DND-41 (cell line): ENCODE data around the gene EPB41L5.

ENCODE experiments used
- CTCF ChIP-seq: IDR thresholded peaks from 2 replicates; pipeline ENCODE4 v1.5.1; 2012; ENCODE audit warnings: borderline replicate concordance, low read length, moderate library complexity, mild to moderate bottlenecking; ENCODE audit not compliant: poor library complexity, severe bottlenecking; ENCODE audit errors: extremely low read depth
- EZH2 ChIP-seq: IDR thresholded peaks from 3 replicates; pipeline ENCODE4 v1.6.1; 2012; ENCODE audit warnings: borderline replicate concordance, low read depth, mild to moderate bottlenecking, moderate library complexity, low read length, inconsistent platforms; ENCODE audit not compliant: severe bottlenecking

DNA sequence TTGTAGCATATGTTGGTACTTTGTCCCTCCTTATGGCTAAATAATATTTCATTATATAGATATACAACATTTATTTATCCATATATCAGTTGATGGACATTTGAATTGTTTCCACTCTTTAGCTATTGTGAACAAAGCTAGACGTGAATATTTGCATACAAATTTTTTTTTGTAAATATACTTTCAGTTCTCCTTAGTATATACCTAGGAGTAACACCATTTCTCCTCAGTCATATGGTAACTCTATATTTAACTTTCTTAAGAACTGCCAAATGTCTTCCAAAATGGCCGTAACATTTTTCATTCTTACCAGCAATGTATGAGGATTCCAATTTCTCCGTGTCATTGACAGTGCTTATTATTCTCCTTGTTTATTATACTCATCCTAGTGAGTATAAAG, 135.8 kb downstream of the EPB41L5 start:
- TF ChIP-seq CTCF = no peak
- TF ChIP-seq EZH2 = no peak
